ENCODE measurements around the gene CCR4. TPM values are rescaled to one million over a fixed set of nuclear protein-coding genes. Genes with fewer than 3 reads are reported as not detected.

CCR4 gene
- total and polyA plus RNA-seq, 2 of the 13 experiments (the other 11 are each of a cell fraction or from before 2014, with no cell fraction given): 0.04 to 0.05 TPM

DNA sequence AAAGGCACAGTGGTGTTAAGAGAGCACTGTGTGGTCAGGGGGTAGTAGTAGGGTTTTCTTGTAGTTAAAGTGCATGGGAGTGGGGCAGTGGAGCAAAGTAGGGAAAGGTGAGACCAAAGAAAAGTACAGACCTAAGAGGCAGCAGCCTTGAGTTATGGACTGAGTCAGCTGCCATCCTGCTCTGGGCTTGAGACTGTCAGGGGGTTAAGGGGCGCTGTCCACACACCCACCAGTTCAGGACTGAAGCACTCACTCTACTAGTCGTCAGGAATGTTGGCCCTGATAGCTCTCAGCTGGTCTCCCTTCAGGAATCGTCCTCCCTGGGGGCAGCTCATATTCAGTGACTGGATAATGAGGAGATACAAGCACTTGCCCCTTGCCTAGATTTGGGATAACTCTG is 7.9 kb downstream of the CCR4 start:
- Histone ChIP-seq H4K20me1 (ENCODE audit: insufficient read depth, low read length) (no peaks in the 10 kb centered on the region), H3K27ac (ENCODE audit: extremely low read length, insufficient read depth, low read length) (no peak overlapping the region), H3K36me3 (replicated peaks in 1 of 2; ENCODE audit: control insufficient read depth in 1 of 2, insufficient read depth in 2 of 2, low read length in 2 of 2) (no peaks in the 10 kb centered on the region), H3K4me1 (ENCODE audit: insufficient read depth, low read length) (peaks cover 26% of the 10 kb centered on the region), H3K79me2 (ENCODE audit: insufficient read depth, low read length) (no peaks in the 10 kb centered on the region), H3K9ac (ENCODE audit: insufficient read depth, low read depth, low read length) (no peak overlapping the region), H3K27me3 (ENCODE audit: control insufficient read depth in 1 of 2, insufficient read depth in 2 of 2, low read length in 2 of 2) (no peaks in the 10 kb centered on the region), H3K9me3 (ENCODE audit: low read length) (no peaks in the 10 kb centered on the region), H2AFZ (ENCODE audit: low read length) (no peak overlapping the region), H3K4me2 (ENCODE audit: low read depth, low read length) (no peak overlapping the region), H3K4me3 (replicated peaks in 1 of 3; ENCODE audit: insufficient read depth in 1 of 3, low read depth in 2 of 3, low read length in 3 of 3) (no peak overlapping the region)
- ATAC-seq (peak; percentile 90), FAIRE-seq (no peak), DNase-seq (ENCODE audit: low spot score) (no peak)
- CTCF ChIA-PET (ENCODE audit: low intra/inter-chr PET ratio, low total read pairs): no interaction called here
- BruUV-seq (replicated peaks): no TSS peak
- in situ Hi-C loops (cut with HindIII; ENCODE audit: extremely low pct_ligation_motif_present, low pct_unique_long_range_greater_than_20kb): loop anchor here (25.0 kb wide), 1 partner anchor 403 kb away; no protein-coding TSS in a partner anchor
- POLR2A ChIA-PET: no interaction called here
- 20% methylated on average over 1 of the region's 3 CpGs for WGBS (ENCODE audit: low lambda C conversion rate)
- TF ChIP-seq ZNF720 (CRISPR knock-in tag; IDR thresholded peaks at IDR 0.05): no peak
- TF ChIP-seq MIER2 (CRISPR knock-in tag; IDR thresholded peaks at IDR 0.05): 0 out of 2 replicates have a peak, but pooled peaks have one; percentile 56
- TF ChIP-seq, protein P1, sequence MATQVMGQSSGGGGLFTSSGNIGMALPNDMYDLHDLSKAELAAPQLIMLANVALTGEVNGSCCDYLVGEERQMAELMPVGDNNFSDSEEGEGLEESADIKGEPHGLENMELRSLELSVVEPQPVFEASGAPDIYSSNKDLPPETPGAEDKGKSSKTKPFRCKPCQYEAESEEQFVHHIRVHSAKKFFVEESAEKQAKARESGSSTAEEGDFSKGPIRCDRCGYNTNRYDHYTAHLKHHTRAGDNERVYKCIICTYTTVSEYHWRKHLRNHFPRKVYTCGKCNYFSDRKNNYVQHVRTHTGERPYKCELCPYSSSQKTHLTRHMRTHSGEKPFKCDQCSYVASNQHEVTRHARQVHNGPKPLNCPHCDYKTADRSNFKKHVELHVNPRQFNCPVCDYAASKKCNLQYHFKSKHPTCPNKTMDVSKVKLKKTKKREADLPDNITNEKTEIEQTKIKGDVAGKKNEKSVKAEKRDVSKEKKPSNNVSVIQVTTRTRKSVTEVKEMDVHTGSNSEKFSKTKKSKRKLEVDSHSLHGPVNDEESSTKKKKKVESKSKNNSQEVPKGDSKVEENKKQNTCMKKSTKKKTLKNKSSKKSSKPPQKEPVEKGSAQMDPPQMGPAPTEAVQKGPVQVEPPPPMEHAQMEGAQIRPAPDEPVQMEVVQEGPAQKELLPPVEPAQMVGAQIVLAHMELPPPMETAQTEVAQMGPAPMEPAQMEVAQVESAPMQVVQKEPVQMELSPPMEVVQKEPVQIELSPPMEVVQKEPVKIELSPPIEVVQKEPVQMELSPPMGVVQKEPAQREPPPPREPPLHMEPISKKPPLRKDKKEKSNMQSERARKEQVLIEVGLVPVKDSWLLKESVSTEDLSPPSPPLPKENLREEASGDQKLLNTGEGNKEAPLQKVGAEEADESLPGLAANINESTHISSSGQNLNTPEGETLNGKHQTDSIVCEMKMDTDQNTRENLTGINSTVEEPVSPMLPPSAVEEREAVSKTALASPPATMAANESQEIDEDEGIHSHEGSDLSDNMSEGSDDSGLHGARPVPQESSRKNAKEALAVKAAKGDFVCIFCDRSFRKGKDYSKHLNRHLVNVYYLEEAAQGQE (IDR thresholded peaks at IDR 0.05; ENCODE audit: borderline replicate concordance in 1 of 2, low read depth in 1 of 2, low read length in 2 of 2): peak; percentile 10 to 85
- TF ChIP-seq KDM6A (CRISPR knock-in tag; IDR thresholded peaks at IDR 0.05; ENCODE audit: low read depth): no peak
- no peak for TF ChIP-seq NFYB (CRISPR knock-in tag; IDR thresholded peaks at IDR 0.05)
- TF ChIP-seq, protein P2, sequence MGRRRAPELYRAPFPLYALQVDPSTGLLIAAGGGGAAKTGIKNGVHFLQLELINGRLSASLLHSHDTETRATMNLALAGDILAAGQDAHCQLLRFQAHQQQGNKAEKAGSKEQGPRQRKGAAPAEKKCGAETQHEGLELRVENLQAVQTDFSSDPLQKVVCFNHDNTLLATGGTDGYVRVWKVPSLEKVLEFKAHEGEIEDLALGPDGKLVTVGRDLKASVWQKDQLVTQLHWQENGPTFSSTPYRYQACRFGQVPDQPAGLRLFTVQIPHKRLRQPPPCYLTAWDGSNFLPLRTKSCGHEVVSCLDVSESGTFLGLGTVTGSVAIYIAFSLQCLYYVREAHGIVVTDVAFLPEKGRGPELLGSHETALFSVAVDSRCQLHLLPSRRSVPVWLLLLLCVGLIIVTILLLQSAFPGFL (CRISPR knock-in tag; IDR thresholded peaks at IDR 0.05): no peak
- no peak for TF ChIP-seq TCF12 (IDR thresholded peaks at IDR 0.05)
- TF ChIP-seq TCF12 (CRISPR knock-in tag; IDR thresholded peaks at IDR 0.05): no peak
- intact Hi-C loops (cut with micrococcal nuclease; ENCODE audit: unreplicated experiment): no loop called here

All from HepG2 (cell line).